HAP-1 (cell line): ENCODE results near the gene MSMB.

ENCODE experiments used
- DNase-seq, 2 experiments: peaks; one replicate each; pipeline ENCODE4 v3.0.0-alpha.2; 2016 to 2020; ENCODE audit warnings: low spot score in 2 of 2
- H3K27me3 ChIP-seq: fragments of 250-450 bp; sonication (Bioruptor Pico); 2 replicates; pipeline ENCODE4 v1.5.1; 2020; ENCODE audit warnings: low read depth, mild to moderate bottlenecking, moderate library complexity
- H3K36me3 ChIP-seq: fragments of 250-450 bp; sonication (Bioruptor Pico); replicated peaks from 2 replicates; pipeline ENCODE4 v1.5.1; 2020; ENCODE audit warnings: mild to moderate bottlenecking
- H3K4me1 ChIP-seq: fragments of 250-450 bp; sonication (Bioruptor Pico); 2 replicates; pipeline ENCODE4 v1.5.1; 2020; ENCODE audit warnings: mild to moderate bottlenecking
- H3K4me3 ChIP-seq: fragments of 250-450 bp; sonication (Bioruptor Pico); 2 replicates; pipeline ENCODE4 v1.5.1; 2020; ENCODE audit warnings: mild to moderate bottlenecking, moderate library complexity
- H3K9me3 ChIP-seq: fragments of 250-450 bp; sonication (Bioruptor Pico); 2 replicates; pipeline ENCODE4 v1.5.1; 2020; ENCODE audit warnings: mild to moderate bottlenecking, moderate library complexity
- in situ Hi-C: fragments of 300-500 bp; cut with MboI; formaldehyde crosslinking; loops from 3 replicates; pipeline ENCODE4 v1.14.3; 2020; ENCODE audit warnings: low sequenced_read_pairs, inconsistent platforms, mixed read lengths

Gene MSMB

GRCh38 chr10:46033602-46034011, 12.5 kb downstream of the MSMB start:
- no peak for DNase-seq
- Histone ChIP-seq H3K36me3 (no peaks in the 10 kb centered on the region), H3K4me1 (peaks cover 11% of the 10 kb centered on the region), H3K4me3 (no peak overlapping the region), H3K27me3 (0 out of 2 replicates have a peak, but pooled peaks cover 4% of the 10 kb centered on the region), H3K9me3 (no peaks in the 10 kb centered on the region)
- in situ Hi-C loops = no loop called here

- DNase-seq = no peak
- Histone ChIP-seq H3K36me3 (no peaks in the 10 kb centered on the region), H3K9me3 (no peaks in the 10 kb centered on the region), H3K4me1 (peaks cover 16% of the 10 kb centered on the region), H3K4me3 (no peak overlapping the region), H3K27me3 (0 out of 2 replicates have a peak, but pooled peaks cover 4% of the 10 kb centered on the region)
- in situ Hi-C loops = no loop called here
Measured at GRCh38 chr10:46031648-46032532, 14.2 kb downstream of the MSMB start.

GRCh38 chr10:46030091-46030937, 15.8 kb downstream of the MSMB start, which contains the start of gene NCOA4:
NCOA4 (minus strand) TSS chr10:46030623; CDS start chr10:46016680, 13,943 bp downstream.
- no peaks in the 10 kb centered on the region for H3K9me3 ChIP-seq
- DNase-seq = peak; percentile 95 to 98
- H3K4me1 ChIP-seq = peaks cover 16% of the 10 kb centered on the region
- H3K4me3 ChIP-seq = peak within 1 kb of the TSS; percentile 58
- 0 out of 2 replicates have a peak, but pooled peaks cover 3% of the 10 kb centered on the region for H3K27me3 ChIP-seq
- H3K36me3 ChIP-seq = no peaks in the 10 kb centered on the region
- in situ Hi-C loops = no loop called here

GRCh38 chr10:46029461-46030030, 16.5 kb downstream of the MSMB start:
- no peaks in the 10 kb centered on the region for H3K36me3 ChIP-seq
- H3K4me3 ChIP-seq = peak overlapping the region; percentile 58
- no peaks in the 10 kb centered on the region for H3K9me3 ChIP-seq
- no peaks in the 10 kb centered on the region for H3K27me3 ChIP-seq
- in situ Hi-C loops = no loop called here
- peaks cover 16% of the 10 kb centered on the region for H3K4me1 ChIP-seq
- no peak for DNase-seq

GRCh38 chr10:46028584-46029460, 17.2 kb downstream of the MSMB start:
- peak overlapping the region; percentile 58 for H3K4me3 ChIP-seq
- in situ Hi-C loops = no loop called here
- H3K4me1 ChIP-seq = peaks cover 19% of the 10 kb centered on the region
- DNase-seq = peak; percentile 49 to 93
- no peaks in the 10 kb centered on the region for H3K36me3 ChIP-seq
- H3K27me3 ChIP-seq = no peaks in the 10 kb centered on the region
- no peaks in the 10 kb centered on the region for H3K9me3 ChIP-seq

- H3K4me3 ChIP-seq = no peak overlapping the region
- no peaks in the 10 kb centered on the region for H3K9me3 ChIP-seq
- H3K36me3 ChIP-seq = no peaks in the 10 kb centered on the region
- in situ Hi-C loops = no loop called here
- H3K27me3 ChIP-seq = no peaks in the 10 kb centered on the region
- DNase-seq = no peak
- H3K4me1 ChIP-seq = peaks cover 26% of the 10 kb centered on the region
Measured at GRCh38 chr10:46026106-46026505, 20.0 kb downstream of the MSMB start.

GRCh38 chr10:46025406-46025805, 20.7 kb downstream of the MSMB start:
- Histone ChIP-seq H3K4me1 (peaks cover 22% of the 10 kb centered on the region), H3K4me3 (no peak overlapping the region), H3K27me3 (no peaks in the 10 kb centered on the region), H3K9me3 (no peaks in the 10 kb centered on the region), H3K36me3 (no peaks in the 10 kb centered on the region)
- in situ Hi-C loops = no loop called here
- no peak for DNase-seq

GRCh38 chr10:46024948-46025347, 21.1 kb downstream of the MSMB start:
- H3K36me3 ChIP-seq = no peaks in the 10 kb centered on the region
- DNase-seq = no peak
- H3K4me1 ChIP-seq = peaks cover 22% of the 10 kb centered on the region
- in situ Hi-C loops = no loop called here
- no peaks in the 10 kb centered on the region for H3K27me3 ChIP-seq
- H3K4me3 ChIP-seq = no peak overlapping the region
- no peaks in the 10 kb centered on the region for H3K9me3 ChIP-seq

- H3K9me3 ChIP-seq = no peaks in the 10 kb centered on the region
- DNase-seq = peak; percentile 82 to 93
- no peaks in the 10 kb centered on the region for H3K27me3 ChIP-seq
- H3K4me1 ChIP-seq = peaks cover 10% of the 10 kb centered on the region
- H3K36me3 ChIP-seq = no peaks in the 10 kb centered on the region
- H3K4me3 ChIP-seq = peak overlapping the region; percentile 48
- in situ Hi-C loops = no loop called here
Measured at GRCh38 chr10:46022978-46023702, 22.9 kb downstream of the MSMB start.

- in situ Hi-C loops = no loop called here
- peaks cover 10% of the 10 kb centered on the region for H3K4me1 ChIP-seq
- DNase-seq = no peak
- H3K36me3 ChIP-seq = peaks cover 6% of the 10 kb centered on the region
- no peaks in the 10 kb centered on the region for H3K9me3 ChIP-seq
- no peaks in the 10 kb centered on the region for H3K27me3 ChIP-seq
- H3K4me3 ChIP-seq = no peak overlapping the region
Measured at GRCh38 chr10:46020344-46020657, 25.8 kb downstream of the MSMB start.

- H3K4me3 ChIP-seq = no peak overlapping the region
- no peaks in the 10 kb centered on the region for H3K27me3 ChIP-seq
- H3K36me3 ChIP-seq = peaks cover 7% of the 10 kb centered on the region
- DNase-seq = no peak
- in situ Hi-C loops = no loop called here
- no peaks in the 10 kb centered on the region for H3K9me3 ChIP-seq
- H3K4me1 ChIP-seq = peaks cover 10% of the 10 kb centered on the region
Measured at GRCh38 chr10:46019569-46020343, 26.3 kb downstream of the MSMB start.

GRCh38 chr10:46019177-46019528, 26.9 kb downstream of the MSMB start:
- Histone ChIP-seq H3K9me3 (no peaks in the 10 kb centered on the region), H3K36me3 (peaks cover 10% of the 10 kb centered on the region), H3K4me3 (no peak overlapping the region), H3K27me3 (no peaks in the 10 kb centered on the region), H3K4me1 (peaks cover 10% of the 10 kb centered on the region)
- no peak for DNase-seq
- in situ Hi-C loops = no loop called here
